HepG2 (cell line): Measurements from ENCODE around the gene RBM12. TPM values are rescaled to one million over a fixed set of nuclear protein-coding genes. Genes with fewer than 3 reads are reported as not detected.
A peak's percentile ranks its signal among the peaks of the same experiment; 100 is the strongest.

ENCODE experiments used
- ARHGAP35 ChIP-seq: sonication (generic); formaldehyde crosslinking; IDR thresholded peaks from 2 replicates; pipeline ENCODE4 v1.9.0; 2022; ENCODE audit warnings: mild to moderate bottlenecking, inconsistent platforms, moderate library complexity, missing genetic modification reagents, borderline replicate concordance
- ATF7-NPFF ChIP-seq: sonication (generic); formaldehyde crosslinking; IDR thresholded peaks from 2 replicates; pipeline ENCODE4 v1.8.1; 2023; ENCODE audit warnings: mild to moderate bottlenecking, low read depth, missing genetic modification reagents, moderate library complexity
- ATM ChIP-seq: fragments of 450-650 bp; IDR thresholded peaks from 2 replicates; pipeline ENCODE4 v1.7.1; 2017; ENCODE audit warnings: mild to moderate bottlenecking, borderline replicate concordance
- CBFB ChIP-seq: sonication (generic); formaldehyde crosslinking; IDR thresholded peaks from 2 replicates; pipeline ENCODE4 v1.4.0; 2020; ENCODE audit warnings: missing genetic modification reagents
- CHD4 ChIP-seq: fragments of 200-600 bp; sonication (generic); IDR thresholded peaks from 2 replicates; pipeline ENCODE4 v1.7.0; 2017; ENCODE audit warnings: mild to moderate bottlenecking, low read length, borderline replicate concordance
- GFI1 ChIP-seq: sonication (generic); formaldehyde crosslinking; IDR thresholded peaks from 2 replicates; pipeline ENCODE4 v1.5.0; 2020; ENCODE audit warnings: missing genetic modification reagents, mild to moderate bottlenecking, borderline replicate concordance
- HDAC2 ChIP-seq: sonication (generic); formaldehyde crosslinking; IDR thresholded peaks from 2 replicates; pipeline ENCODE4 v1.4.0; 2020; ENCODE audit warnings: missing genetic modification reagents
- JUN ChIP-seq: sonication (generic); formaldehyde crosslinking; IDR thresholded peaks from 2 replicates; pipeline ENCODE4 v1.4.0; 2020; ENCODE audit warnings: mild to moderate bottlenecking, missing genetic modification reagents
- NCOA2 ChIP-seq: sonication (generic); formaldehyde crosslinking; IDR thresholded peaks from 2 replicates; pipeline ENCODE4 v1.8.0; 2022; ENCODE audit warnings: inconsistent platforms
- SATB2 ChIP-seq: sonication (generic); formaldehyde crosslinking; IDR thresholded peaks from 2 replicates; pipeline ENCODE4 v1.5.0; 2020; ENCODE audit warnings: missing genetic modification reagents
- SP2 ChIP-seq: sonication (generic); formaldehyde crosslinking; IDR thresholded peaks from 2 replicates; pipeline ENCODE4 v1.5.1; 2020; ENCODE audit warnings: mild to moderate bottlenecking, missing genetic modification reagents
- ZNF10 ChIP-seq: sonication (generic); formaldehyde crosslinking; IDR thresholded peaks from 2 replicates; pipeline ENCODE4 v1.4.0; 2020; ENCODE audit warnings: mild to moderate bottlenecking, low read depth, missing genetic modification reagents, borderline replicate concordance
- ZNF121 ChIP-seq: sonication (generic); formaldehyde crosslinking; IDR thresholded peaks from 2 replicates; pipeline ENCODE4 v1.5.0; 2020; ENCODE audit warnings: mild to moderate bottlenecking, missing genetic modification reagents
- ZNF205 ChIP-seq: IDR thresholded peaks from 2 replicates; pipeline ENCODE4 v1.6.1; 2018; ENCODE audit warnings: missing biosample characterization, missing genetic modification reagents
- ZNF276 ChIP-seq: sonication (generic); formaldehyde crosslinking; IDR thresholded peaks from 2 replicates; pipeline ENCODE4 v1.4.0; 2020; ENCODE audit warnings: mild to moderate bottlenecking, low read depth, missing genetic modification reagents
- ZNF589 ChIP-seq: sonication (generic); formaldehyde crosslinking; conservative IDR thresholded peaks from 2 replicates; pipeline ENCODE4 v1.8.0; 2022; ENCODE audit warnings: mild to moderate bottlenecking, moderate library complexity, missing genetic modification reagents
- ZNF609 ChIP-seq: sonication (generic); formaldehyde crosslinking; IDR thresholded peaks from 2 replicates; pipeline ENCODE4 v1.4.0; 2020; ENCODE audit warnings: mild to moderate bottlenecking, missing genetic modification reagents, borderline replicate concordance
- ZNF790 ChIP-seq: sonication (generic); formaldehyde crosslinking; IDR thresholded peaks from 2 replicates; pipeline ENCODE4 v1.8.0; 2022; ENCODE audit warnings: missing genetic modification reagents, mild to moderate bottlenecking, borderline replicate concordance
- ZNF83 ChIP-seq: sonication (generic); formaldehyde crosslinking; IDR thresholded peaks from 2 replicates; pipeline ENCODE4 v1.4.0; 2020; ENCODE audit warnings: missing genetic modification reagents, mild to moderate bottlenecking, borderline replicate concordance
- ZSCAN29 ChIP-seq: sonication (generic); formaldehyde crosslinking; conservative IDR thresholded peaks from 2 replicates; pipeline ENCODE4 v1.4.0; 2020; ENCODE audit warnings: mild to moderate bottlenecking, missing genetic modification reagents
- ZSCAN31 ChIP-seq: sonication (generic); formaldehyde crosslinking; IDR thresholded peaks from 2 replicates; pipeline ENCODE4 v1.5.0; 2020; ENCODE audit warnings: low read depth, mild to moderate bottlenecking, missing genetic modification reagents
- polyA plus RNA-seq, 8 experiments: library from polyadenylated mRNA; depleted of rRNA in 3 of 8; stranded (reverse) in 7 of 8; unstranded in 1 of 8; fragments of >200 nt; fragmentation: Illumina TruSeq in 4 of 8; extraction: Trizol in 4 of 8; gene quantifications; 2 replicates each; pipeline versions ENCODE4 v1.2.1 to v1.2.3, GENCODE V29; 2011 to 2016; ENCODE audit warnings: low read depth in 4 of 8, missing spikeins in 1 of 8, mixed read lengths in 1 of 8; ENCODE audit not compliant: insufficient read depth in 1 of 8
- total RNA-seq, 5 experiments: library from RNA; depleted of rRNA; stranded (reverse); fragments of >200 nt; fragmentation: Illumina TruSeq; extraction: Trizol; gene quantifications; 2 replicates each; pipeline ENCODE4 v1.2.3, GENCODE V29; 2016; ENCODE audit warnings: low read depth in 1 of 5

Gene RBM12
- total and polyA plus RNA-seq, 2 of the 13 experiments (the other 11 are each of a cell fraction or from before 2014, with no cell fraction given) = 97.9 to 104 TPM

GRCh38 chr20:35617397-35618262 lies 47.1 kb downstream of the RBM12 start (continued):
- TF ChIP-seq ZNF589 (0 out of 2 replicates have a peak, but pooled peaks have one; percentile 18), ATM (no peak), SATB2 (no peak), ZNF276 (CRISPR knock-in tag) (no peak; the same call in none of the 2 replicates), NCOA2 (peak; percentile 12; the same call in 1 of the 2 replicates), CHD4 (no peak), SP2 (CRISPR knock-in tag) (no peak), GFI1 (CRISPR knock-in tag) (no peak; the same call in 1 of the 2 replicates), ZNF121 (no peak), ZNF10 (CRISPR knock-in tag) (no peak), ATF7-NPFF (peak; percentile 67; the same call in 1 of the 2 replicates), ZNF609 (CRISPR knock-in tag) (no peak; the same call in 1 of the 2 replicates), CBFB (CRISPR knock-in tag) (no peak), HDAC2 (CRISPR knock-in tag) (peak; percentile 63; the same call in 1 of the 2 replicates), ZSCAN31 (peak; percentile 80; the same call in 1 of the 2 replicates), ZNF205 (CRISPR knock-in tag) (peak; percentile 64), ZNF790 (no peak), ZSCAN29 (no peak), JUN (CRISPR knock-in tag) (no peak), ARHGAP35 (CRISPR knock-in tag) (no peak), ZNF83 (CRISPR knock-in tag) (peak; percentile 96)
